GM19193 (cell line): ENCODE data around the gene NR2F1-AS1.

Experiments used
- POLR2A ChIP-seq: IDR thresholded peaks from 4 replicates; pipeline ENCODE4 v1.6.1; 2011; ENCODE audit not compliant: insufficient read depth, insufficient read length; ENCODE audit errors: extremely low read depth

NR2F1-AS1 gene

GRCh38 chr5:93462916-93463315, 118.1 kb downstream of the NR2F1-AS1 start:
- TF ChIP-seq POLR2A: no peak

GRCh38 chr5:93461756-93462155, 119.3 kb downstream of the NR2F1-AS1 start:
- TF ChIP-seq POLR2A: no peak

- TF ChIP-seq POLR2A: no peak
Measured at GRCh38 chr5:93460286-93460685, 120.7 kb downstream of the NR2F1-AS1 start.

- no peak for TF ChIP-seq POLR2A
Measured at GRCh38 chr5:93454896-93455295, 126.1 kb downstream of the NR2F1-AS1 start.

- TF ChIP-seq POLR2A: no peak
Measured at GRCh38 chr5:93452255-93452654, 128.8 kb downstream of the NR2F1-AS1 start.

GRCh38 chr5:93438124-93438523, 142.9 kb downstream of the NR2F1-AS1 start:
- TF ChIP-seq POLR2A: no peak

GRCh38 chr5:93436083-93436482, 144.9 kb downstream of the NR2F1-AS1 start:
- TF ChIP-seq POLR2A: no peak

- no peak for TF ChIP-seq POLR2A
Measured at GRCh38 chr5:93433422-93433821, 147.6 kb downstream of the NR2F1-AS1 start.

- no peak for TF ChIP-seq POLR2A
Measured at GRCh38 chr5:93431250-93431649, 149.8 kb downstream of the NR2F1-AS1 start.

- no peak for TF ChIP-seq POLR2A
Measured at GRCh38 chr5:93430673-93431199, 150.3 kb downstream of the NR2F1-AS1 start.

GRCh38 chr5:93430118-93430517, 150.9 kb downstream of the NR2F1-AS1 start:
- TF ChIP-seq POLR2A: no peak

GRCh38 chr5:93428868-93429267, 152.2 kb downstream of the NR2F1-AS1 start:
- no peak for TF ChIP-seq POLR2A

GRCh38 chr5:93427316-93427715, 153.7 kb downstream of the NR2F1-AS1 start:
- no peak for TF ChIP-seq POLR2A

GRCh38 chr5:93425096-93425495, 155.9 kb downstream of the NR2F1-AS1 start:
- no peak for TF ChIP-seq POLR2A

- no peak for TF ChIP-seq POLR2A
Measured at GRCh38 chr5:93423300-93423699, 157.7 kb downstream of the NR2F1-AS1 start.

GRCh38 chr5:93422652-93423280, 158.3 kb downstream of the NR2F1-AS1 start:
- TF ChIP-seq POLR2A: no peak

- TF ChIP-seq POLR2A: no peak
Measured at GRCh38 chr5:93421987-93422401, 159.0 kb downstream of the NR2F1-AS1 start.
